Dedifferentiated amniotic fluid mesenchymal stem cell (primary cell): ENCODE results near the gene MYBPC1.
A peak's percentile ranks its signal among the peaks of the same experiment; 100 is the strongest.

Experiments
- DNase-seq: peaks from one replicate; pipeline ENCODE4 v3.0.0-alpha.2; 2016; ENCODE audit errors: extremely low spot score

Gene MYBPC1

DNA sequence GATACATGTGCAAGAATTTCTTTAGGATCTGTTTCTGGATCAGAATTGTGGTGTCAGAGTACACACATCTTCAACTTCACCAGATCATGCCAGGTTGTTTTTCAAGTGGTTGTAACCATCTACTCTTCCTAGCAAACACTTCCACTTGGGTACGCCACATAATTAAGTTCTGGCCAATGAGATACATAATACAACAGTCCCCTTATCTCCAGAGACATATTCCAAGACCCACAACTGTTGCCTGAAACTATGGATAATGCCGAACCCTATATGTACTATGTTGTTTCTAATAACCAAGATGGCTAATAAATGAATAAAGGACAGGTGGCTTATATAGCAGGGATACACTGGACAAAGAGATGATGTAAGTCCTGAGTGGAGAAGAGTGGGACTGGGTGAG lies 100.2 kb downstream of the MYBPC1 start:
- DNase-seq, result no peak

DNA sequence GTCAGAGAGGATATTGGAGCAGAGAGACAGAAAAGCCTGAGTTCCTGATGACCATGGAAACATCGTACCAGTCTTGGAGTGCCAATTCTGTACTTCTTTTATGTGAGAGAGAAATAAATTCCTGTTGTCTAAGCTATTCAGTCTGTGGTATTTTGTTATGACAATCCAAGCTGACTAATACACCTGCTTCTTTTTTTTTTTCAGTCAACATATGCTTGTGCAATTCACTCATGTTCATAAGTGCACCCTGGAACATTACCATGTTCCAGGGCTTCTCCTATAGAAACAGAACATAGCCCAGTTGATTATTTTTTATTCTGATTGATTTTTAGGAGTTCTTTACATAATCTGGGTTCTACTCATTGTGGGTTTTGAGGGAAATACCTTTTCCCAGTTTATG lies 100.9 kb downstream of the MYBPC1 start:
- DNase-seq, result no peak

DNA sequence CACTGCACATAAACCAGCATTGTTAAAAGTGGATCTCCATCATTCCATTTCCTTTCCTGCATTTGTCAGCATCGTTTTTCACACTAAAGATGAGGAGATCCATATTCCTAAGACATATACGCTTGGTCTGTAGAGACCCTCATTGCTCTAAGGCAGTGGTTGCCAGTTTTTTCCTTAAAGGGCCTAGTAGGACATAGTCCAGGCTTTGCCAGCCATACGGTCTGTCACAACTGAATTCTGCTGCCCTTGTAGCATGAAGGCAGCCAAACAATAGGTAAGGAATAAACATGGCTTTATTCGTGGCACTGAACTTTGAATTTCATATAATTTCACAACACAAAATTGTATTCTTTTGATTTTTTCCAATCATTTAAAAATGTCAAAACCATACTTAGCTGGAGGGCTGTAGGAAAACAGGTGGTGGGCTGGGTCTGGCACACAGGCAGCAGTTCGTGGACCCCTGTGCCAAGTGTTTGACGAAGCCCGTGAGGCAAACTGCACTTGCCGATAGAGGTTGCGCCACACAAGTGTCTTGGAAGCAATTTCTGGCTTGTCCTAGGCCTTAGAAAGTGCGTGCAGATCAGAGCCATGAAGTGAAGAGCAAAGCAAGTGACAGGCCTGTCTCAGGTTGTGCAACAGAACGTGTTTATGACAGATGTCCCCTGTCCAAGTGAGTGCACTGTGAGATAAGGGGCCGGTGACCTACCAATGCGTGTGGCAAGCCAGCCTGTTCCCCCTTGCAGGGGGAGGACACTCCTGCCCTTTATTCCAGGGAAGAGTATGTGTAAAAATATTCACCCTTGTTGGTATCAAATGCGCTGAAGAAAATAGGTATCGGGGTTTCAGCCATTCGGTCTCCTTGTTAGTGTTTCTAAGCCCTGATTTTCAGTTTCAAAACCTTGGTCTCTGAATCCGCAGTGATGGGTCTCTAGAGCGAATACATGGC lies 101.8 kb downstream of the MYBPC1 start:
- DNase-seq, result no peak

DNA sequence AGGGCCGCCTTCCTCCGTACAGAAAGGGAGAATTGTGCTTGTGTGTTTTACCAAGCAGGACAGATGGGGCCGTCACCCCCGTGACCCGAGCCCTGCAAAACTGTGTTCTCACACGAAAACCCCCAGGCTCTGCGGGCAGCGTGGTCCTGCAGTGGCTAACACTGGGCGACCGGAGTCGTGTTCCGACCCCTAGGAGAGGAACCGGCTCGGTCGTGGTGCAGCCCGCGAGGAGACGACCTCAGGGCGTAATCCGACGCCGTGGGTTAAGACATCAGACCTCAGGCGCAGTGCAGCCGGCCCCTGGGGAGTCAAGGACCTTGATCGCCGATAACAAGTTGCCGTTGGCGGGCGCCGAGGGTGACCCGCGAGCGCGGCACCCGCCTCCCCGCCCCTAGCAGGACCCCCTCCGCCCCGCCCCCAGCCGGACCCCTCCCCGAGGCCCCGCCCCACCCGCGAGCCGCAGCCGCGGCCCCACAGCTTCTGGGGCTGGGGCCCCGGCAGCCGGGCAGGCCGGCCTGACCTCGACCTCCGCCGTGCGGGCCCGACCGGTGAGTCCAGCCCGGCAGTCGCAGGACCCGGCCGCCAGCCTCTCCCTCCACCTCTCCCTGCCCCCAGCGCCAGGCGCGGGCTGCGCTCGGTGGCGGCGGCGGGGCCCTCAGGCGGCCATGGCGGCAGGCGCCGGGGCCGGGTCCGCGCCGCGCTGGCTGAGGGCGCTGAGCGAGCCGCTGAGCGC lies 102.6 kb downstream of the MYBPC1 start, which contains the start of gene CHPT1:
CHPT1 (plus strand) TSS at position 444 of the 733 bp plus-strand sequence; CDS start at position 666, 222 bp downstream.
- no peak for DNase-seq

DNA sequence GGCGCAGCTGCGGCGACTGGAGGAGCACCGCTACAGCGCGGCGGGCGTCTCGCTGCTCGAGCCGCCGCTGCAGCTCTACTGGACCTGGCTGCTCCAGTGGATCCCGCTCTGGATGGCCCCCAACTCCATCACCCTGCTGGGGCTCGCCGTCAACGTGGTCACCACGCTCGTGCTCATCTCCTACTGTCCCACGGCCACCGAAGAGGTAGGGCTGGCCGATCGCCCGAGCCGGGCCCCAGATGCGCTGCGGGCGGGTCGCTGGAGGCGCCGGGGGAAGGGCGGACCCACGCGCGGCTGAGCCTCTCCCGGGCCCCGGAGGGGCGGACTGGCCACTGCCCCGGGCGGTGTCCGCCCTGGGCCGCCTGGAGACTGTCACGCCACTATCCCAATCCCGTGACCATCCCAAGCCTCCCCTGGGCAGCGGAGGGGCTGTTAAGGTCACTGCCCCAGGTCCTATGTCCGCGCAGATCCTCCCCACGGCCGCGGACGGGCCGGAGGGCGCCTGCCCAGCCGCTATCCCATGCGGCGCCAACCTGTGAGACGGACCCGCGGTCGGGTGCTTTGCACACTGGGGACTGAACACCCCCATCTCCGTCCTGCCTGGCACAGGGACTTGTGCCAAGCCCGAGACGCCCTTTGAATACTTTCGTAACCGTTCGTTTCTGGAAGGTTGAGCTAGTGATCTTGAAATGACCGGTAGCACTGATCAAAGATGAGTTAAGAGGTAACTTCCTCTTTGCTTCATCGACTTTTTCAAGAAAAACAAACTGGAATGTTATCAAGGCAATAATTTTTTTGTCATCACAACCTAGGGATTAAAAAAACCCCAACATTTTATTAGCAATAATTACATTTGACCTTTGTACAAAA lies 103.4 kb downstream of the MYBPC1 start:
- DNase-seq, result no peak

DNA sequence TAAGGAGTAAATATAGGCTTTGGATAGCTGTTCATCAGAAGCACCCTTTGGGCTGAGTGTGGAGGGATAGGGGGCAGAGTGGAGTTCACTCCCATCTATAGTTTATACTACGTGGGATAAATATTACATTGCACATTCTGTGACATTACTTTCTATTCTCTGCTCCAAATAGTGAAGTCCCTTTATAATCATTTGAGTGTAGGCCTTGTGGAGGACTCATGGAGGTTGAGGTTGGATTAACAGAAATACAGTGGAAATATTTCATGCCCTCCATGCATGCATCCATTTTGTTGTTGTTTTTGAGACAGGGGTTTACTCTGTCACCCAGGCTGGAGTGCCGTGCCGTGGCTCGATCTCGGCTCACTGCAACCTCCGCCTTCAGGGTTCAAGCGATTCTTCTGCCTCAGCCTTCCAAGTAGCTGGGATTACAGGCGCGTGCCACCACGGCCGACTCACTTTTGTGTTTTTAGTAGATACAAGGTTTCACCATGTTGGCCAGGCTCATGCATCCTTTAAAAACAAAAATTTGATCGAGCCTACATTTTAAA lies 104.1 kb downstream of the MYBPC1 start:
- DNase-seq, result no peak

DNA sequence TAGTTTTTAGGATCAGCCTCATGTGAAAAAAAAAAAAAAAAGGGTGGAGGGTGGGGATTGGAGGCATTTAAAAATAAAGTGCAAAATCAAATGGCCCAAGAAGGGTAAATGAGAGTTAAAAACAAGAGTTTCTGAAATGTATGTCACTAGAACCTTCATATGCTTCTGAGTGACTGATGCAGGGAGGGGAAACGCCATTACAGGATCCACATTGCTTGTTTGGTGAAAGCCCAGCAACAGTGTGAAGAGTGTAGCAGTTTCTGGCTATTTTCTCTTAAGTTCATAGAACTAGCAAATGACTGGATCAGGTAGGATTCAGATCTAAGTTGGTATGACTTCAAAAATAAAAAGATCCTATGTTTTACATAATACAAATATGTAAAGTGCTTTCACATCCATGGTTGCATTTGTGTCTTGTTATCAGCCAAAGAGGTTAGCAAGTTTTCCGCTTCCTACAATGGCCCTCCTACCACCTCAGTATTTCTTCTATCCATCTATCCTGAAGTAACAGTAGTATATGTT lies 105.6 kb downstream of the MYBPC1 start:
- no peak for DNase-seq

DNA sequence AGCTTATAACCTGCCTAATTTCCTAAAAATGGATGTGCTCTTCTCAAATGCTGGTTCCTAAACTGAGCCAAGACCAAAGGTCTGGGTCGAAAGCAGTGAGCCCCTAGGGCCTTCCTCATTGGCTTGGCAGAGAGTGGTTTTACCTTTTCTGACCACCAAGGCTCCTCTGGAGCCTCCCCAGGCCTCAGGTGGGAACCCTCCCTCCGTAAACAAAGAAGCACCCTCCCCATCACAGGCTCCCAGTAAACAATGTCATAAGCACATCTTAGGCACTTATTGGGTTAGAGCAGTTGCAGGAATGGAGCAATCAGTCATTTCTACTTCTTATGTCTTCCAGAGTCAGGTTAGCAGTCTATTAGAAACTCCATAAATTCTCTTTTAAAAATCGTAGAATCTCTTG lies 108.7 kb downstream of the MYBPC1 start:
- DNase-seq, result no peak

DNA sequence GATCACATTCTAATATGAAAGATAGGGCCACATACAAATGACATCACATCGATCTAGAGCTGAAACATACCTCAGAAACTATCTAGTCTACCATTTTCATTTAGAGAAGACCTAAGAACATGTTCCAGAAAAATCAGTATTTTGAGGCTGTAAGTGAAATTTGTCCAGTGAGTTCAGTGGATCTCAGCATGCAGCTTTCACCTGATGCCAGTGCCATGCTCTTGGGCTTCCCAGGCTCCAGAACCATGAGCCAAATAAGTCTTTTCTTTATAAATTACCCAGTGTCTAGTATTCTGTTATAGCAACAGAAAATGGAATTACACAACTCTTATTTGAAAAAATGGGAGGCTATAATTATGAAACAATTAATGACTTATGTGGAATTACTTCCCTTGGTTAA lies 111.6 kb downstream of the MYBPC1 start:
- DNase-seq, result no peak

DNA sequence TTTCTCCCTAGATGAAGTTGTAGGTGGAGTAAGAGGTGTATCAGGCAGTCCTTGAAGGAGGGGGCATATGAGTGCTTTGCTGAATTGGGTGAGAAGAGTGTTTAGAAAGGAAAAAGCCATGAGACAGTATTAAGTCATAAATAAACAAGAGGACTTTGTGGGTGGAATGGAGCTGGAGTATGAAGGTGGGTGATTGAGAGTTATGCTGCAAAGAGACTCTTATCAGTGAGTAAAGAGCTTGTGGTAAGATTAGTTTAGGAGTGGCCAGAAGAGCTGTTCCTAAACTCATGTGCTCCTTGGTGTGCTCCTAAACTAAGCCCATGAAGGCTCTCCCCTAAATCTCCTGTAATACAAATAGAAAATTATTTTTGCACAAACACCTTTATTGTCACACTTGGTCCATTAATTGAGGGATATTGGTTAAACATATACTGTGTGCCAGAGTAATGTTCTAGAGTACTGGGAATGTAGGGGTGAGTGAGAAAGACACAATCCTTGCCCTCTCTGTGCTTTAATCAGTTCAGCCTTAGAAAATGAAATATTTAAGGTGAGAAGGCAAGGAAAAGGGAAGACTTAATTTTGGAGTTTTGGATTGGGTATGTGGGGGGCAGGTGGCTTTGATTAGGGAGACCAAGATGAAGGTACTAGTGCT lies 112.5 kb downstream of the MYBPC1 start:
- DNase-seq, result no peak

DNA sequence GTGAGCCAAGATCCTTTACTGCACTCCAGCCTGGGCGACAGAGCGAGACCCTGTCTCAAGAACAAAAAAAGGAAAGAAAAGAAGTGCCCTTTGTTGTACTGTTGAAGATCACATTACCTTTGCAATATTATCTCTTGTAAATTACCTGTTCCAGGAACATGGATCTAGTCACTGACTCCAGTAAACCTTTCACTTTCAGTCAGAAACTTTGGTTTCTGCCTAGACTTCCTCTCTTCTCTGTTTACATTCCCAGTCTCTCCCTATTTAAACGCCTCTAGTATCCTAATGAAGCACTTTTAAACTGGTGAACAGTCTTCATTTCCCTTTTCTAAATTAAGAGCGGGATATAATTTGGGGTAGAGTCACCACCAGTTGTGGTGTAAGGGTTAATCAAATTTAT lies 115.5 kb downstream of the MYBPC1 start:
- DNase-seq, result no peak

DNA sequence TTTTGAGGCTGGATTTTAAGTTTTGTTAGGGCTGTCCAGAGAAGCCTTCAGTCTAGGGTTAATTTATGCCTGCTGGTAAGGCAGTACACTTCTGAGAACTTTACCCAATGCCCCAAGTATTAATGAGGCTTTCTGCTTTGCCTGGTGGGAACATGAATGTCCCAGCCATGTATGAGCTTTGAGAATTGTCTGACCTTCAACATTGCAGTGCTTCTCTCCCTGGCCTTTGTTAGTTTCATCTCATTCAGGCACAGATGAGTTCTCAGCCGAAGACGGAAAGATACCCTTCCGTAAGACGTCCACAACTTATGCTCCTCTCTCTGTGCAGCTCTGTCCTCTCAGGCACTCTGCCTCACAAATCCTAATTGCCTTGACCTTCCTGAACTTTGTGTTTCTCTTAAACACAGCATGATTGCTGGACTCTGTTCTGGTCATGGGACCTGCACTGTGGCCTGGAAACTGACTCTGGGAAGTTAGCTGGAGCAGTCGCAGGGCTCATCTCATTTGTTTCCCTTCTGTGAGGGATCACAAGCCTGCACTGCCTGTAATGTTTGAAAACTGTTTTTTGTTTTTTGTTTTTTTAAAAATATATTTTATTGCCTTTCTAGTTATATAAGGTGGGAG lies 118.4 kb downstream of the MYBPC1 start:
- no peak for DNase-seq

DNA sequence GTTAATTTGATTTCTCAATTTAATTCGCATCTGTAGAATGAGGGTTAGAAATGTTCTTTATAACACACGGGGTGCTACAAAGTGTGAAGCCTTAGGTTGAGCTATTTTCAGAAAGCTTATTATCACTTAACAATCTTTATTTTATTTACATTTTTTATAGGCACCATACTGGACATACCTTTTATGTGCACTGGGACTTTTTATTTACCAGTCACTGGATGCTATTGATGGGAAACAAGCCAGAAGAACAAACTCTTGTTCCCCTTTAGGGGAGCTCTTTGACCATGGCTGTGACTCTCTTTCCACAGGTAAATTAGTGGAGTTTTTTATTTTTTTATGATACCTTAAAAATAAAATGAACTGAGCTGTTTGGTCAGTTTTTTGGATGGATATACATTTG lies 119.2 kb downstream of the MYBPC1 start:
- no peak for DNase-seq

DNA sequence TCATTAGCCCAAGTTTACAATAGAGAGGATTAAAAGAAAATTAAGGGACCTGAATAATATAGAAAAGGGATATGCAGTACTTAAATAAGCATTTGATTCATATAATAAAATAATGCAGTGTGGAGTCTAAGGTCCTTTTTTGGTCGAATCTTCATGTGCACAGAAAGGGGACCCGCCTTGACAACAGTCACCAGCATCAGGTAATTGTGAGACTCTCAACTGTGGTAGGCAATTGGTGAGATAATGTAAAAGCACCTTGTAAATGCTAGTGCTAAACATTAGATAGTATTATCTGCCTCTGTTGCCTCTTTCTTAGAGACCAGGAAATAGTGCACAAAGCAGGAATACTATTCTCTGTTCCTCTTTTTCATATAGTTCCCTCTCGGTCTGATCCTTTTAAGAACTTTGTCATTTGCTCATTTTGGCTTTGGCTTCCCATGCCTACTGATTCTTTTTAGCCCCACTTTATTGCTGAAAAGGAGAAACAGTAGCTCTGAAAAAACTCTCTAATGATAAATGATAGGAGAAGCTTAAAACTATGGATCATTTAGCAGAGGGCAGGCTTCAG lies 120.2 kb downstream of the MYBPC1 start:
- DNase-seq, result no peak

DNA sequence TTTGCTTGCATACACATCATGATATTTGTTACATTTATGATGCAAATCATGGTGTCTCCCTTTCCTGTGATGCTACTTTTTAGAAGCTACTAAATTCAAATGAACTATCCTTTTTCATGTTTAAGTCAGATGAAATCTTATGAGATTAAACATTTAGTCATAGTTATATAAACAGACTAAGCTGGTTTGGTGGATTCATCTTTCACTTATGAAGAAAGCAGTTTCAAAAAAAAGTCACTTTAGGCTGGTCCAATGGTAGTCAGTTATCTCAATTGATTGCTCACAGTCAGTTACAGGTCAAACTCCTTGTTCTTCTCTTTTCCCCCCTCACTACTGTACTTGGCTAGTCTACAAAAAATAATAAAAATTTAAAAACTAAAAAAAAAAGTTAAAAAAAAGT lies 124.8 kb downstream of the MYBPC1 start:
- DNase-seq, result peak; percentile 16

DNA sequence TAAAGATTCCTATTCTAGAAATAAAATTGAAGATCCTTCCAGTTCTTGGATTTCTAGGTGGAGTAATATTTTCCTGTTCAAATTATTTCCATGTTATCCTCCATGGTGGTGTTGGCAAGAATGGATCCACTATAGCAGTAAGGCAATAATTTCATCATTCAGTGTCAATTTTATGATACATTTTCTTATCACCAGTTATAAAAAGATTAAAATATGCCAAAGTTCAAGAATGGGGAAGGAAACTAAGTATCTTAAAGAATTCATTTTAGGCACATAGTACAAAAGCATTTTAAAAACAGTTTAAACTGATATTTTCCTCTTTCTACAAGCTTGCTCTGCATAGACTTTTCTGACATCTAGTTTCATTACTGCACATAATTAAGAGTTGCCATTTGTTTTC lies 125.3 kb downstream of the MYBPC1 start:
- no peak for DNase-seq

DNA sequence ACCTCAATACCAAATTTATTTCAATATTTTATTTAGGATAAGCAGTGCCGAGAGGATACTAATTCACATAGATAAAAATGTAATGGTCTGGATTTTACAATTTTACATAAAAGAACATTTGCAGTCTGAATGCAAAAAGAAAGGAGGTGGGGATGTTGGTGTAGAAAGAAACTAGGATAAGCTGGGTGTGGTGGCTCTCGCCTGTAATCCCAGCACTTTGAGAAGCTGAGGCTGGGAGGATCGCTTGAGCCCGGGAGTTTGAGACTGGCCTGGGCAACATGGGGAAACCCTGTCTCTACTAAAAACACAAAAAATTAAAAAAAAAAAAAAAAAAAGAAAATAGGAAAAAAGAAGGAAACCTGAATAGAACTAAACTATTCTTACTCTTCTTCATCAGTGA lies 127.6 kb downstream of the MYBPC1 start:
- no peak for DNase-seq

DNA sequence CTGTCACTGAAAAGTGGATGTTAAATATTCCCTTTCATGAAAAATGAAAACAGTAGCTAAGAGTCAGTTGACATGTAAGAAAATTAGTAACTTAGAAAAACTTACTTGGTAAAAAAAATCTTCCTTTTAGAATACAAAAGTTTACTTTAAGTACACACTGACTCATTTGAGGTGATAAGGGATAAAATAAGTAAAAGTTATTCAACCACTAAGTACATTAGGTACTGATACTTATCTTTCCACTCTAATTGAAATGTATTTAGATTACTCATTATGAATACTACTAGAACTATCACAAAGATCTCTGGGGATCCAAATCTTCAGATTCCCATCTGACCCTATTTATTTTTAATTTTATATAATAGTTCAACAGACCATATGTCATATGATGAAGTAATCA lies 132.3 kb downstream of the MYBPC1 start:
- no peak for DNase-seq

DNA sequence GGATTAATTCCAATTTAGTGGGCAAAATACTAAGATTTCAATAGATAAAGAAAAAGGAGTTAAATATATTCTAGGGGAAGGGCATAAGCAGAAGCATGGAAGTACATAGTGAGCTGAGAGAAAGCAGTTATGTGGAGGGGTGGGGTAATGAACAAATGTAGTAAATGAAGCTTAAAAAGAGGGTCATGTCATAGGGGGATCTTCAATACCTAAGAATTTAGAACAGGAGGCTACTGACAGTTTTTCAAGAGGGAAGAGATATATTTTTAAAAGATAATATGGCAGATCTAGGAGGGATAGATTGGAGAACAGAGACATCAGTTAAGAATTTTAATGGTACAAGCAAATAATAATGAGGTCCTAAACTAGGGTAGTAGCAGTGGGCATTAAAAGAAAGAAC lies 135.1 kb downstream of the MYBPC1 start:
- DNase-seq, result no peak

DNA sequence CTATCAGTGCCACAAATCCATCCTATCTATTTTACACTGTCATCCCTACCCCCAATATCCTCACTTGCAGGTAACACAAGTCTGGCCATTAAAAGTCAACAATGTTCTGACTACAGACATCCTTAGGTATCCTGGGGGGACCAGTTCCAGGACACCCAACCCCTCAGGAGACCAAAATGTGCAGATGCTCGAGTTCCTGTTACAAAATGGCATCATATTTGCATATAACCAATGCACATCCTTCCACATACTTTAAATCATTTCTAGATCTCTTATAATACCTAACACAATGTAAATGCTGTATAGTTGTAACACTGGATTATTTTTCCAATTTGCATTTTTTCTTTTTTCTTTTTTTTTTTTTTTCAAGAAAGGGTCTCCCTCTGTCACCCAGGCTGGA lies 137.5 kb downstream of the MYBPC1 start:
- no peak for DNase-seq
